C4-2B (cell line): ENCODE results near the gene F13A1.

Experiments
- H3K27ac ChIP-seq: fragments of 450-650 bp; 2 replicates; pipeline ENCODE4 v1.5.1; 2017
- CTCF ChIP-seq: fragments of 450-650 bp; conservative IDR thresholded peaks from 2 replicates; pipeline ENCODE4 v1.5.1; 2017; ENCODE audit warnings: mild to moderate bottlenecking
- ZFX ChIP-seq: fragments of 450-650 bp; IDR thresholded peaks from 2 replicates; pipeline ENCODE4 v1.6.1; 2017

F13A1 gene

GRCh38 chr6:6210994-6211393 lies 109.5 kb downstream of the F13A1 start:
- TF ChIP-seq CTCF = no peak
- TF ChIP-seq ZFX = no peak
- no peak overlapping the region for H3K27ac ChIP-seq

- no peak for TF ChIP-seq ZFX
- TF ChIP-seq CTCF = no peak
- H3K27ac ChIP-seq = no peak overlapping the region
Measured at GRCh38 chr6:6202886-6203285, 117.6 kb downstream of the F13A1 start.

- no peak for TF ChIP-seq CTCF
- no peak for TF ChIP-seq ZFX
- H3K27ac ChIP-seq = no peak overlapping the region
Measured at GRCh38 chr6:6201200-6201599, 119.3 kb downstream of the F13A1 start.

GRCh38 chr6:6199678-6200077 lies 120.8 kb downstream of the F13A1 start:
- TF ChIP-seq CTCF (no peak), ZFX (no peak)
- H3K27ac ChIP-seq = no peak overlapping the region

GRCh38 chr6:6196762-6197161 lies 123.7 kb downstream of the F13A1 start:
- no peak overlapping the region for H3K27ac ChIP-seq
- TF ChIP-seq ZFX (no peak), CTCF (no peak)

- TF ChIP-seq CTCF = no peak
- no peak for TF ChIP-seq ZFX
- no peak overlapping the region for H3K27ac ChIP-seq
Measured at GRCh38 chr6:6195080-6195479, 125.4 kb downstream of the F13A1 start.

- H3K27ac ChIP-seq = no peak overlapping the region
- TF ChIP-seq ZFX (no peak), CTCF (no peak)
Measured at GRCh38 chr6:6193221-6193745, 127.2 kb downstream of the F13A1 start.
